Mesodermal cell (in vitro differentiated cells): ENCODE measurements around the gene OR51B2. TPM values are rescaled to one million over a fixed set of nuclear protein-coding genes. Genes with fewer than 3 reads are reported as not detected.
"Not testable (repeated sequence)": the region's sequence is repeated elsewhere in the genome, so short reads cannot be mapped to it uniquely, and the experiment has no call there.

Experiments used
- H3K27ac ChIP-seq: 2 replicates; pipeline ENCODE4 v1.7.0; 2013; ENCODE audit warnings: mild to moderate bottlenecking, low read depth, low read length, moderate library complexity; ENCODE audit not compliant: severe bottlenecking
- H3K36me3 ChIP-seq: 2 replicates; pipeline ENCODE4 v1.7.1; 2013; ENCODE audit warnings: mild to moderate bottlenecking, low read length, moderate library complexity; ENCODE audit not compliant: control insufficient read depth, insufficient read depth
- H3K4me1 ChIP-seq: one replicate; pipeline ENCODE4 v1.7.1; 2013; ENCODE audit warnings: mild to moderate bottlenecking, low read length; ENCODE audit not compliant: insufficient read depth, control insufficient read depth, poor library complexity, severe bottlenecking
- H3K4me3 ChIP-seq: 2 replicates; pipeline ENCODE4 v1.7.0; 2013; ENCODE audit warnings: low read length, control low read depth, mild to moderate bottlenecking; ENCODE audit not compliant: insufficient read depth, poor library complexity, severe bottlenecking; ENCODE audit errors: extremely low read depth
- H3K9me3 ChIP-seq: 2 replicates; pipeline ENCODE4 v1.7.1; 2013; ENCODE audit warnings: mild to moderate bottlenecking, low read length, moderate library complexity; ENCODE audit not compliant: control insufficient read depth
- WGBS, 2 experiments: methylation state at CpG; one replicate each; pipeline ENCODE4 v1.1.5; 2013; ENCODE audit warnings: missing lambda C conversion rate in 2 of 2; ENCODE audit not compliant: insufficient coverage in 2 of 2; 5-methylcytosine and 5-hydroxymethylcytosine counted together
- polyA plus RNA-seq, 2 experiments: library from polyadenylated mRNA; stranded (reverse); fragments of 50-300 nt; gene quantifications; one replicate each; pipeline ENCODE4 v1.2.3, GENCODE V29; 2013

The OR51B2 gene, protein sequence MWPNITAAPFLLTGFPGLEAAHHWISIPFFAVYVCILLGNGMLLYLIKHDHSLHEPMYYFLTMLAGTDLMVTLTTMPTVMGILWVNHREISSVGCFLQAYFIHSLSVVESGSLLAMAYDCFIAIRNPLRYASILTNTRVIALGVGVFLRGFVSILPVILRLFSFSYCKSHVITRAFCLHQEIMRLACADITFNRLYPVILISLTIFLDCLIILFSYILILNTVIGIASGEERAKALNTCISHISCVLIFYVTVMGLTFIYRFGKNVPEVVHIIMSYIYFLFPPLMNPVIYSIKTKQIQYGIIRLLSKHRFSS
- polyA plus RNA-seq (2013, experiment 1 of 2) = not detected
- polyA plus RNA-seq (2013, experiment 2 of 2) = not detected

DNA sequence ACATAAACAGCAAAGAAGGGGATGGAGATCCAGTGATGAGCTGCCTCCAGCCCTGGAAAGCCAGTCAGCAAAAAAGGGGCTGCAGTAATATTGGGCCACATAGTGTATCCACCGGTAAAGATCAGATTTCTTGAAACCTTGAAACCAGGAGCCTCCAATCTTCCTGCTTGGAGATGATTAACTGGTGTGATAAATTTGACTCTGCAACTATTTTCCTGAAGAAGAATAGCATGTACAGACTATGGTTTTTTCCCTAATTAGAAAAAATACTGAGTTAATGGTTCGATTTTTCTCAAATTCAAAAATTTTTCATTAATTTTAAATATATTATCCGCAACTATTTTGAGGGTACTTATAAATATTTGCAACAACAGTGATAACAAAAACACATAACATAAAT is at the start of gene OR51B2:
Gene OR51B2 (minus strand): TSS at position 101 of the 400 bp plus-strand sequence. CDS start 0 bp downstream, at position 101.
- no peaks in the 10 kb centered on the region for H3K9me3 ChIP-seq
- 90 to 100% methylated on average over 1 of the region's 3 CpGs for WGBS, 2 experiments
- no peak within 1 kb of the TSS for H3K4me3 ChIP-seq
- H3K36me3 ChIP-seq = no peaks in the 10 kb centered on the region
- no peaks in the 10 kb centered on the region for H3K4me1 ChIP-seq
- no peak within 1 kb of the TSS for H3K27ac ChIP-seq

DNA sequence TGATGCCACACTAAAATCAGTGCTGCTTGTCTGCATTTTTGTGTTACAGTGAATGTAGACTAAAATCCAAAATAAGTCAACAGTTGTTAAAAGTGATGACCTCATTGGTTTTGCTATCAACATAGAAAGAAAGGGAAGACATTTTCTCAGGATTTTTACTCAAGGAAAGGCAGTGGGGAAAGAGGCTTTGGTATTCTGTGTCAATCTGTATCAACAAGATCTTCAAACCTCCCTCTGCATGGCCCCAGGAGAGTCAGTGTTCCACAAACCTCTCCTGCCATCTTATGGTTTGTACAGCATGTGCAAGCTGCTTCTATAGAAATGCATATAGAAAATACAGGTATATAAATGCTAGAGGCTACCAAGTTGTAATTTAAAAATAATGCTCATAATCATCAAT is 45.7 kb upstream of the OR51B2 start:
- H3K9me3 ChIP-seq = no peaks in the 10 kb centered on the region
- H3K36me3 ChIP-seq = no peaks in the 10 kb centered on the region
- peaks cover 5% of the 10 kb centered on the region for H3K4me1 ChIP-seq
- no peak overlapping the region for H3K4me3 ChIP-seq
- H3K27ac ChIP-seq = no peak overlapping the region

DNA sequence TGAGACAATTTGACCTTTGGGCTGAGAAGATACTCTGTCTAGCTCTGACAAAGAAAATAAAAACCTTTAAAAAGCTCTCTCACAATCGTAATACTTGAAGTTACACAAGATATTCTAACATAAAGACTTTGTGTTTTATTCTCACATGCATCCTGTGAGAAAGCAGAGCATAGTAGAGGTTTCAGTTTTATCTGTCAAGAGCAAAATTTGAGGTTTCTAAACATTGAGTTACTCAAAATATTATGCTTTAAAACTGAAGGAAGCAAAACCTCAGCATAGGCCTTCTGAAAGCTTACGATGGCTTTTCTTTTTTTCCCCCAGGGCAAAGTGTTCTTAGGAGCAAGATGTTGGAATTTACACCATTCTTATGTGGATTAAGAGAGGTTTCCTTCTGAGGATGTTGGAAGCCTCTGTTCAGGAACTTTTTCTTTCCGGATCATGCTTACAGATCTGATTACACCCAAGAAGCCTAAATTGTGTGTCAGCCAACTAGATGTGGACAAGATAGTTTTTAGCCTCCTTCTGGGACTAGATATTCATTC is 44.5 kb upstream of the OR51B2 start:
- Histone ChIP-seq H3K4me1 (peaks cover 13% of the 10 kb centered on the region), H3K4me3 (no peak overlapping the region), H3K36me3 (no peaks in the 10 kb centered on the region), H3K27ac (no peak overlapping the region), H3K9me3 (no peaks in the 10 kb centered on the region)
- WGBS, 2 experiments = 56% methylated on average over 1 of the region's 3 CpGs; no CpG with 5 or more reads in 1 of the 2 experiments

DNA sequence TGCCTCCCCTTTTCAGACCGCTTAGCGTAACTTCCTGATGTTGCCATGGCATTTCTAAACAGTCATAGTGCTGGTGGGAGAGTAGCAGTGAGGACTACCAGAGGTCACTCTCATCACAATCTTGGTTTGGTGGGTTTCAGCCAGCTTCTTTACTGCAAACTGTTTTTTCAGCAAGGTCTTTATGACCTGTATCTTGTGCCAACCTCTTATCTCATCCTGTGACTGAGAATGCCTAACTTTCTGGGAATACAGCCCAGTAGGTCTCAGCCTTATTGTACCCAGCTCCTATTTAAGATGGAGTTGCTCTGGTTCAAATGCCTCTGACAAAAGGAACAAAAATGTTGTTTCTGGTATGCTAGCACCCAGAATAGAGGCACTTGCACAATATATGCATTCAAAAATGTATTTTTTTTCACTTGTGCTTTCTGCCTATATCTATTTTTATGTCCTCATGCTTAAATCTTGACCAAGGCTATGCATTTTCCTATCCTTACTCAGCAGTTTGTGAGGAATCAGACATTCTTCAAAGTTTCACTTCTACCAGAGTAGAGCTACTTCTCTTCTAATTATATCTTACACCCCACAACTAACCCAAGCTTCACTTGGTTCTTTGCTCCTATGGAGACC is 43.5 kb upstream of the OR51B2 start:
- Histone ChIP-seq H3K27ac (no peak overlapping the region), H3K9me3 (no peaks in the 10 kb centered on the region), H3K36me3 (no peaks in the 10 kb centered on the region), H3K4me1 (peaks cover 19% of the 10 kb centered on the region), H3K4me3 (no peak overlapping the region)
- WGBS, 2 experiments = 40 to 75% methylated on average over 1 to 2 of the region's 2 CpGs

DNA sequence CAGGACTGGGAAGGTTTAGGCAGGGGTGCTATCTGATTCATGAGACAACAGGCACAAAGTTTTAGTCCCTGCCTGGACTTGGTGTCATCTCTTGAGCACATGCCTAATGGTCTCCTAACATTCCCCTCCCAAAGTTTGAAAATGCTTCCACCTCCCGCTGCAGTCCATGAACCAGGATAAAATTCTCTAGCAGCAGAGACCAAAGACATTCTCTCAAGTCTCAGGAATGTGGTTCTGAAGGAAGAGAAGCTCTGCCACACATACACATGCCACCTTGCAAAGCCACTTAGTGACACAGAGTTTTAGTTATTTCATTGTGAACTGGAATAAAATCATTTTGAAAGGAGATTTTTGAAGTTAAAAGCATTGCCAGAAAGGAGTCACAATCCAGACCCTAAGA is 42.8 kb upstream of the OR51B2 start:
- Histone ChIP-seq H3K36me3 (no peaks in the 10 kb centered on the region), H3K4me3 (no peak overlapping the region), H3K27ac (no peak overlapping the region), H3K4me1 (peaks cover 24% of the 10 kb centered on the region), H3K9me3 (no peaks in the 10 kb centered on the region)
- no CpG with 5 or more reads among the region's 1 CpG for WGBS, 2 experiments

DNA sequence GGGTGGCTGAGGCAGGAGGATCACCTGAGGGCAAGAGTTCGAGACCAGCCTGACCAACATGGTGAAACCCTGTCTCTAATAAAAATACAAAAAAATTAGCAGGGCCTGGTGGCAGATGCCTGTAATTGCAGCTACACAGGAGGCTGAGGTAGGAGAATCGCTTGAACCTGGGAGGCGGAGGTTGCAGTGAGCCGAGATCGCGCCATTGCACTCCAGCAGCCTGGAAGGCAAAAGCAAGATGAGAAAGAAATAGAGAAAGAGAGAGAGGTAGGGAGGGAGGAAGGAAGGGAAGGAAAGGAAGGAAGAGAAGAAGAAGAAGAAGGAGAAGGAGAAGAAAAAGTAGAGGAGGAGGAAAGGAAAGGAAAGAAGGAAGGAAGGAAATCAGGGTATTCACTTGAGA is 42.3 kb upstream of the OR51B2 start:
- H3K9me3 ChIP-seq, H3K27ac ChIP-seq, H3K4me3 ChIP-seq, H3K36me3 ChIP-seq: not testable (repeated sequence)
- WGBS, 2 experiments = 78 to 88% methylated on average over 5 of the region's 6 CpGs
- peaks cover 28% of the 10 kb centered on the region for H3K4me1 ChIP-seq

DNA sequence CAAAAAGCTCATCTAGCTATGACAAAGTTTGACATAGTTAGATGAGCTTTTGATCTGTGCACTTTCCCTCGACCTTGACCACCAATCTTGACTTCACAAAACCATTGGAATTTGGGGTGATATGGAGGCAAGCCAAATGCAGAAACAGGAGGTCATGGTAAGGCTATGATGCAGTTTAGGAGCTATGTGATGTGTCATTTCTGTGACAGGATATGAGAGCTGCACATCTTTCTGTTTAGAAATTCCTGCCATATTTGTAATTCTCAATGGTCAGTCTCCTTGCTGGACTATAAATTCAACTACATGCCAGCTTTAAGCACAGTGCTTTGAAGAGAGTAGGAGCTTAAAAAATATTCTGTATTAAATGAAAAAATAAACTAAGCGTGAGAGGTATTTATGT is 40.1 kb upstream of the OR51B2 start:
- no peaks in the 10 kb centered on the region for H3K9me3 ChIP-seq
- no peak overlapping the region for H3K27ac ChIP-seq
- no peaks in the 10 kb centered on the region for H3K36me3 ChIP-seq
- no peak overlapping the region for H3K4me3 ChIP-seq
- 80% methylated on average over 1 of the region's 2 CpGs; no CpG with 5 or more reads in 1 of the 2 experiments for WGBS, 2 experiments
- peaks cover 28% of the 10 kb centered on the region for H3K4me1 ChIP-seq

DNA sequence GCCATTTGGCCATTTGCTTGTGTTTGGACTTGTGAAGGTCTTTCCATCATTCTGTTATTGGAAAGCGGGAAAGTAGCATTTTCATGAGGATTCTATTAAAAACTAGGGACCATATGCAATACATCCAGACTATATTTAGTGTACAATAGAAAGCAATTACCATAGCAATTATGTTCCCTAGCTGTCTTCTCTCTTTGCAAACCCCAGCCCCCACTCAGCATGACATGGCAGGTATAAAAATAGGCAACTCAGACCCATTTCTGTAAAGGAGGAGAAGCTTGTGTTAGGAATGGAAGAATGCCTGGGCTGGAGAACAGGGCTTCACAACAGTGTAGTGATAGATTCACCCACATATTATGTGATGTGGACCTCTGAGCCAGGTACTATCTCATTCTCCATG is 39.6 kb upstream of the OR51B2 start:
- H3K4me1 ChIP-seq = peaks cover 28% of the 10 kb centered on the region
- no peak overlapping the region for H3K27ac ChIP-seq
- H3K36me3 ChIP-seq = no peaks in the 10 kb centered on the region
- H3K4me3 ChIP-seq = no peak overlapping the region
- no peaks in the 10 kb centered on the region for H3K9me3 ChIP-seq
- WGBS, 2 experiments = no CpG with 5 or more reads among the region's 1 CpG

DNA sequence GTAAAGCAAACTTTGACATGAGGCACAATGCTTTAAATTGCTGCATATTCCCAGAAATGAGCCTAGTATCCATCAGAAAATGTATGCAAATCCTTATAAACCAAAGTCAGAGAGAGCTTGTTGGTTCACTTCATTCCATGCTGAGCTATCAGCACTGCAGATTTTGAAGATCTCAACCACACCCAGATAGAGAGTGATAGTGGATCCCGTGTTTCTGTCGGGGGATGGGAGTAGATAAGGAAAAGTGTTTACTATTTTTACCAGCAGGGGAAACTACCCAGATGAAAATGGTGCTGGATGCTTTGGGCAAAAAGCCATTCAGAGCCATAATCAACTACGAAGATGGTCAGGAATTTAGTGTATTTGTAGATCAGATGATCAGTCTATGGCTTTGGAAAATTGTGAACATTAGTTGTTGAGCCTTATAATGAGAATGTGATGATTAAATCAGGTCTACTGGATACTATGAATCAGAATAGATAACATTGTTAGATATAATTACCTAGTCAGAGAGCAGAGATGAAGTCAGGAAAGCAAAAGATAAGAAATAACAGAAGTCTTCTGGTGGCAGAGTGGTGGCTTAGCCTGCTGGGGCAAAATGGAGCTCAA is 38.0 kb upstream of the OR51B2 start:
- Histone ChIP-seq H3K36me3 (no peaks in the 10 kb centered on the region), H3K4me1 (peaks cover 28% of the 10 kb centered on the region), H3K27ac (no peak overlapping the region), H3K9me3 (no peaks in the 10 kb centered on the region), H3K4me3 (no peak overlapping the region)
- 95 to 100% methylated on average over 1 to 2 of the region's 3 CpGs for WGBS, 2 experiments

DNA sequence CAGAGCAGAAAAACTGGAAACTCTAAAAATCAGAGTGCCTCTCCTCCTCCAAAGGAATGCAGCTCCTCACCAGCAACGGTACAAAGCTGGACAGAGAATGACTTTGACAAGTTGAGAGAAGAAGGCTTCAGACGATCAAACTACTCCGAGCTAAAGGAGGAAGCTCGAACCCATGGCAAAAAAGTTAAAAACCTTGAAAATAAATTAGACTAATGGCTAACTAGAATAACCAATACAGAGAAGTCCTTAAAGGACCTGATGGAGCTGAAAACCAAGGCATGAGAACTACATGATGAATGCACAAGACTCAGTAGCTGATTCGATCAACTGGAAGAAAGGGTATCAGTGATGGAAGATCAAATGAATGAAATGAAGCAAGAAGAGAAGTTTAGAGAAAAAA is 31.9 kb upstream of the OR51B2 start:
- not testable (repeated sequence) for H3K9me3 ChIP-seq, H3K27ac ChIP-seq, H3K4me3 ChIP-seq, H3K4me1 ChIP-seq, H3K36me3 ChIP-seq
- no CpG with 5 or more reads among the region's 5 CpGs for WGBS, 2 experiments

DNA sequence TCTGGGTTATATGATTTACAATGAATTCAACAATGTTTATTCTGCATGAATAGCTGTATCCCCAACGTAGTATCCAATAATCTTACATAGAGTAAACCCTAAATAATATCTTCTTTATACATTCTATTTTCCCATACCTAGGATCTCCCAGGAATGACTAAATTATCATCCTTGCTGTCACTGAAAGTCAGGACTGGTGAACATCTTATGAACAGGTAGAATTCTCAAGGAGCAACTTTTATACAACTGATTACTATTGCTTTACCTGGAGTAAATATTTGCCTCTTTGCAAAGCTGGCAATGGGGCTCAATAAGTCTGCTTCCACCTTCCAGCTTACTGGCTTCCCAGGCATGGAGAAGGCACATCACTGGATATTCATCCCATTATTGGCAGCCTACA is 27.1 kb upstream of the OR51B2 start, which contains the start of gene OR51B6:
Gene OR51B6 (plus strand): TSS at position 301 of the 400 bp plus-strand sequence. CDS start 0 bp downstream, at position 301.
- 60 to 86% methylated on average over 1 of the region's 1 CpG for WGBS, 2 experiments
- Histone ChIP-seq H3K4me3 (no peak within 1 kb of the TSS), H3K9me3 (no peaks in the 10 kb centered on the region), H3K36me3 (no peaks in the 10 kb centered on the region), H3K27ac (no peak within 1 kb of the TSS), H3K4me1 (no peaks in the 10 kb centered on the region)
